Stimulated activated CD8-positive, alpha-beta memory T cell treated with anti-CD3 and anti-CD28 coated beads, Interleukin-4, amount 100 ng/mL, for 1 hour (primary cell): ENCODE results near the gene TBC1D24.
"Not testable (repeated sequence)": the region's sequence is repeated elsewhere in the genome, so short reads cannot be mapped to it uniquely, and the experiment has no call there.

Experiments
- DNase-seq, 2 donors: peaks; one replicate each; pipeline ENCODE4 v3.0.0-alpha.2; 2020; ENCODE audit warnings: low read depth in 2 of 2, low spot score in 1 of 2

The TBC1D24 gene

DNA sequence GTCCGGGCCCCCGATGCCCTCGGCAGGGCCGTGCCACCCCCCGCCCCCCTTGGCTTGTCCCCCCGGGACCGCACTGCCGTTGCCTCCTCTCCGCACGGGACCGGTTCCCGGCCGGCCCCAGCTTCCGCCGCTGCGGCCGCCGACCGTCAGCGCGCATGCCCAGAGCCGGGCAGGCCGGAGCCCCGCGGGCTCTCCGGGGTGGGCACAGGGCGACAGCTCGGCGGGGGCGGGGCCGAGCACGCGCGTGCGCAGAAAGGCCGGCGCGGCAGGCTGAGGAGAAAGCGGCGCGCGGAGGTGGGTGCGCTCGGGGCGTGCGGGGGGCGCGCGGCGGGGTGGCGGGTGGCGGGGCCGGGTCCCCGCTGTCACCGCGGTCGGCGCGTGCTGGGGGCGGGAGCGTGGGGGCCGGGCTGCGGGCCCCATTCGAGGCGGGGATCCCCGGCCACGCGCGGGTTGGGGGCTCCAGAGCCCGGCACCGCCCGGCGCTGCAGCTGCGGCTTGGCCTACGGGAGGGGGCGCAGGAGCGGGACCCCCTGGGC, at the start of gene TBC1D24:
Gene TBC1D24 (plus strand): TSS at position 251 of the 536 bp plus-strand sequence. CDS start 21,022 bp downstream, outside the sequence.
- DNase-seq, result peak; percentile 47 to 74

DNA sequence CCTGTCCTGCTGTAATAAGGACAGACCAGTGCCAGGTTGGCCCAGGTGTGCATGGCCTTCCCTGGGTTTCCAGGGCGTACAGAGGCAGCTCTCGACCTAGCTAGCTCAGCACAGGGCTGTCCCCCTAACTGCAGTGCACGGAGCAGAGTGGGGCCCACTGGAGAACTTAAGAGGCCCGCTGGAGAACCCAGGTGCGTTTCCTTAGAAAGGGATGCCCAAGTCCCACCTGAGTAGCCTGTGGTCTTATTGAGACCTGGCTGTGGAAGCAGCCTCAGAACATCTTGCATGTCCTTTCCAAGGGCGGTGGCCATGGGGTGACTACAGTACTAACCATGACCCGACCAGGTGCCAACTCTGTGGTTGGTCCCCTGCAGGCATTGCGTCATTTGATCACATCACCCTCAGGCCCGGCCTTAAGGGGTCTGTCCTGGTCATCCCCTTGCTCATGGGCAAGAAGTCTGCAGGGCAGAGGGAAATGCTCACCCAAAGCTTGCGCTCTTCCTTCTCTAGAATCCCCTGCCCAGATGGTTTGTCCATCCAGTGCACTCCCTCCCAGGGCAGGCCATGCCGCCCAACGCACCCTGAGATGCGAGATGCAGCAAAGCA, 49.0 kb upstream of the TBC1D24 start:
- no peak for DNase-seq

- DNase-seq, result no peak
These were observed 48.0 kb upstream of the TBC1D24 start for GRCh38 chr16:2426941-2427361.

DNA sequence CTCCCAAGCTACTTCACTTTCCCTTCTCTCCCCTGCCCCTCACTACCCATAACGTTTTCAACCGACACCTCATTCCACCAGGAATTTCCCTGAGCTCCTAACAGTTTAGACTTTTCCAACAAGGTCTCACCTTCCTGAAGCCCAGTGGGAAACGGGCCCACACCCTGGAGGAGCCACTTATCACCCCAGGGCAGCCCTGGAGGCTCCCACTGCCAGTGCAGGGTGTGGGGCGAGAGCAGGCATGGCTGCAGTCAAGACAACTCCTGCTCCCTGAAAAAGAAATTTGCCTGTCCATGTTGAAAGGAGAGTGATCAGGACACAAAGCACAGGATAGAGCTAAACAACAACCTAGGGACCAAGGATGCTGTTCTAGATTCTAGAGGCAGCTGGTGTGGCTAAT, 47.4 kb upstream of the TBC1D24 start:
- DNase-seq, result no peak

DNA sequence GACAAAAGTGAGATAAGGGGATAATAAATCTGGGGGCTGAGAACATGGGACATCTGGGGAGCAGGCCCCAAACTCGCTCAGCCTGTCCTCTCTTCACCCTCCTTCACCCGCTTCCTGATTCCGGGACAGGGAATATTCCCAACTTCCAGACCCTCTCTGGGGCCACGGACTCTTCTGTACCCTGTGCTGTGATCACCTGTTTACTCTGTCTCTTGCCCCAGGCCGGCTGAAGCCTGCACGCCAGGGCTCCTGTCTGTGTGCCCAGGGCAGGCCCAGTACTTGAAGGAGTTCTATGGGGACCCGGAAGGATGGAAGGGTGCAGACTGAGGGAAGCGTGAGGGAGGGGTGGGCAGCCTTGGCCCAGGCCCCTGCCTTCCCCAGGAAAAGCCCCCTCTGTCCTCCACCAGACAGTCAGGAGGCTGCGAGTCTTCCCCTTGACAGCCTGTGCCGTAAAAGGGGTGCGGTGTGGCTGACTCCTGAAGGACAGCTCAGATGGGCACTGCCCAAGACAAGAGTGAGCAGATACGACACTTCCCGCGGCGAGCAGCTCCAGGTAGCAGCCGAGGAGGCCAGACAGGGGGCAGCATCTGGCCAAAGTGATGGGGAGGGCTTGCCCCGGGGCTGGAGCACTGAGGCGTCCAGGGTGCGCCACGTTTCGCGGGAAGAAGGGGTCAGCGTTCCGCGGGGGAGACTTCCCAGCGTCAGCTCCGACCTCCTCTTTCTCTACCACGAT, 46.7 kb upstream of the TBC1D24 start:
- DNase-seq, result no peak

DNA sequence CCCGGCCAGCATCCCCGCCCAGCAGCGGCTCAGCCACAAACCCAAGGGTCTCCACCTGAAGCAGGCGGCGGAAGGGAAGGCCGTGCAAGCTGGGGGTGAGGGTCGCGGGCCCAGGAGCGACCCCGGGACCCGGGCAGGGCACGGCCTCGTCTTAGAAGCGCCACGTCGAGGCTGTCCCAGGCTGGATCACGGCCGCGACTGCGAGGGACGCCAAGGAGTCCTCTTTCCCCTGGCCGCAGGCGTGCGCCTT, 46.2 kb upstream of the TBC1D24 start:
- DNase-seq, result peak in 1 of 2 donors; percentile 8

DNA sequence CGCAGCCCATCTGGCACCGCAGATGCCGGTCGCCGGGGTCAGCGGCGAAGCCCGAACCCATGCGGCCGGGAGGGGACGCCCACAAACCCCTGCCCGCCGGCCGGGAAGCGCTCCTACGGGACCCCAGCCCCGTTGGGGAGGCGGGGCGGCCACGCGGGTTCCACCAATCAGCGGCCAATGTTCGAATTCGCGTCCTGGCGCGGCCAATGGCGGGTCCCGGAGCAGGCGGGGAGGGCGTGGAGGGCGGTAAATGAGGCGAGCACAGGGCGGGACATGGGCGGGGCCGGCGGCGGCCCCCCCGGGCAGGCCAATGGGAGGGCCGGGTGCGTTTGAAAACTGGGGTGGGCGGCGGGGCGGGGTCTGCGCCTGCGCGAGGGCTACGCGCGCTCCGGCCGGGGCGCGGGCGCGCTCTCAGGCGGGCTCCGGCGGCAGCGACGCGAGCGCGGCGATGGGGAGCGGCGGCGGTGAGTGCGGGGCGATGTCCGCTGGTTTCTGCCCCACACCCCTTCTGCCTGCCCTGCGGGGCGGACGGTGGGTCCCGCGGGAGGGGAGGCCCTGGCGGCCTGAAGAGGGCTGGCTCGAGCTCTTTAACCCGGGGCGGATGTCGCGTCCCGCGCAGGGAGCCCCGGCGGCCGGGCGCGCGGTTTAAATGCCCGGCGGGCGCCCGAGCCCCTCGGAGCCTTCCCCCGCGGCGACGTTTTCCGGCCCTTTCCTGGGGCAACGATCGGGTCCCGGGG, 45.7 kb upstream of the TBC1D24 start, which contains the start of gene CCNF:
Gene CCNF (plus strand): TSS at position 414 of the 737 bp plus-strand sequence. CDS start 35 bp downstream, at position 449.
- DNase-seq, result peak; percentile 95 to 96

GRCh38 chr16:2429771-2430663, 44.9 kb upstream of the TBC1D24 start:
- no peak for DNase-seq

DNA sequence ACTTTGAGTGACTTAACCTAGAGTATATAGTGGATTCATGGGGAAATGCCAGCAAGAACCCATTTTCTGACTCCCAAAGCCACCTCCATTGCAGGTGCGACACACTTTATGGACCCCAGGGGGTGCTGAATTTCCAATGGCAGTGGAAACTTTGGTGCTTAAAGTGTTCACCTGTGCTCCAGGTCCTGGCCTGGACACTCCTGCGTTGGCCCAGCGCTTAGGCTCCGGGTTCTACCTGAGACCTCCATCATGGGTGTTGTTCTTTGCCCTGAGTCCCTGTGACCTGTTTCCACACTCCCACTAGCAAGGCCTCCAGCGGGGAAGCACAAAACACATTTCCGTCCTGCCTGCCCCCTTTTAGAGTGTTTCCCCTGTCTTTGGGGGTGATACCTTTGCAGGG, 42.6 kb upstream of the TBC1D24 start:
- no peak for DNase-seq

GRCh38 chr16:2432801-2433505, 42.0 kb upstream of the TBC1D24 start:
- no peak for DNase-seq

DNA sequence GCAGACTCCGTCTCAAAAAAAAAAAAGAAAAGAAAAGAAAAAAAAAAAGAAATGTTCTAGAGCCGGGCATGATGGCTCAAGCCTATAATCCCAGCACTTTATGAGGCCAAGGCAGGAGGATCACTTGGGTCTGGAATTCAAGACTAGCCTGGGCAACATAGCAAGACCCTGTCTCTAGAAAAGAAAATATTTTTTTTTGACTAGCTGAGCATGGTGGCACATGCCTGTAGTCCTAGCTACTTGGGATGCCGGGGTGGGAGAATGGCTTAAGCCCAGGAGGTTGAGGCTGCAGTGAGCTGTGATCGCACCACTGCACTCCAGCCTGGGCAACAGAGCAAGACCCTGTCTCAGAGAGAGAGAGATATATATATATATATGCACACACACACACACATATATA, 39.7 kb upstream of the TBC1D24 start:
- not testable (repeated sequence) for DNase-seq

- no peak for DNase-seq
These were observed 38.8 kb upstream of the TBC1D24 start for GRCh38 chr16:2436110-2436509.

DNA sequence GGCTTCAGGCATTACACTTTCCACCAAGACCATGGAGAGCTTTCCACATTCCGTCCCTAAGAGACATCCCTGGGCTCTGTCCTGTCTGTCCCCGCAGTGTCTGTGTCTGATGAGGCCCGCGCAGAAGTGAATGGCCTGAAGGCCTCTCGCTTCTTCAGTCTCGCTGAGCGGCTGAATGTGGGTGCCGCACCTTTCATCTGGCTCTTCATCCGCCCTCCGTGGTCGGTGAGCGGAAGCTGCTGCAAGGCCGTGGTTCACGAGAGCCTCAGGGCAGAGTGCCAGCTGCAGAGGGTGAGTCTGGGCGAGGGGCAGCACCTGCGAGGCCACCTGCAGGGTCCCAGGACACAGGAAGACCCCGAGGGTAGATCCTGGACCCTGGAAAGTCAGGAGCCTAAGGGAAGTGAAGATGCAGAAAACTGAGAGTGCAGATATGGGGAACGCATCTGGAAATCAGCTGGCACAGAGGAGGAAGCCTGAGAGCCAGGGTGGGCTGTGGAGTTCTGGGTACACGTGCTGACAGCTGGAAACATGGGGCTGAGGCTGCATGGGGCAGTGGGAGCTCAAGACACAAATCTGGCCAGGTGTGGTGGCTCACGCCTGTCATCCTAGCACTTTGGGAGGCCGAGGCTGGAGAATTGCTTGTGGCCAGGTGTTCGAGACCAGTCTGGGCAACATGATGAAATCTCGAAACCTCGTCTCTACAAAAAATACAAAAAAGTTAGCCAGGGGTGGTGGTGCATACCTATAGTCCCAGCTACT, 37.7 kb upstream of the TBC1D24 start:
- no peak for DNase-seq

GRCh38 chr16:2438121-2438520, 36.8 kb upstream of the TBC1D24 start:
- no peak for DNase-seq

- DNase-seq, result no peak
These were observed 35.3 kb upstream of the TBC1D24 start for GRCh38 chr16:2439598-2439997.

DNA sequence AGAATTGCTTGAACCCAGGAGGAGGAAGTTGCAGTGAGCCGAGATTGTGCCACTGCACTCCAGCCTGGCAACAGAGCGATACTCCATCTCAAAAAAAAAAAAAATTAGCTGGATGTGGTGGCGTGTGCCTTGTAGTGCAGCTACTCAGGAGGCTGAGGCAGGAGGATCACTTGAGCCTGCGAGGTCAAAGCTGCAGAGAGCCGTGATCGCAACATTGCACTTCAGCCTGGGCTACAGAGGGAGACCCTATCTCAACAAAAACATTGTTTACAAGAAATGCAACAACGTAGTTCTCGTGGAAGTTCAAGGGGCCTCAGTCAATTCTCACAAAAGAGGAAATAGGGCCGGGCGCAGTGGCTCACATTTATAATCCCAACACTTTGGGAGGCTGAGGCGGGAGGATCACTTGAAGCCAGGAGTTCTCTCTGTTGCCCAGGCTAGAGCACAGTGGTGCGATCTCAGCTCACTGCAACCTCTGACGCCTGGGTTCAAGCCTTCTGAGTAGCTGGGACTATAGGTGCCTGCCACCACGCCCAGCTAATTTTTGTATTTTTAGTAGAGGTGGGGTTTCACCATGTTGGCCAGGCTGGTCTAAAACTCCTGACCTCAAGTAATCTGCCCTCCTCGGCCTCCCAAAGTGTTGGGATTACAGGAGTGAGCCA, 33.7 kb upstream of the TBC1D24 start:
- not testable (repeated sequence) for DNase-seq

DNA sequence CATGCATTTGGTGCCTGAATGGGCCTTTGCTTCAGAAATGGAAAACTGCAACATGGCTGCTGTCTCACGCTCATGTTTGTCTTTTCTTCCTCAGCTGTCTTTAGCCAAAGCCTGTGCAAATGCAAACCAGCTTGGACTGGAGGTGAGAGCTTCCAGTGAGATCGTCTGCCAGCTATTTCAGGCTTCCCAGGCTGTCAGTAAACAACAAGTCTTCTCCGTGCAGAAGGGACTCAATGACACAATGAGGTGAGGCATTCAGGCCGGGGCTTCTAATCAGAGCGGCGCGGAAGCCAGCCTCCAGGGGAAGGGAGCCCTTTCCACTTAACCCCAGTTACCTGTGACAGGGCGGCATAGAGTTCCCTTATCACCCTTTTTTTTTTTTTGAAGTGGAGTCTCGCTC, 31.4 kb upstream of the TBC1D24 start:
- no peak for DNase-seq

GRCh38 chr16:2447920-2448583, 26.9 kb upstream of the TBC1D24 start:
- DNase-seq, result no peak

DNA sequence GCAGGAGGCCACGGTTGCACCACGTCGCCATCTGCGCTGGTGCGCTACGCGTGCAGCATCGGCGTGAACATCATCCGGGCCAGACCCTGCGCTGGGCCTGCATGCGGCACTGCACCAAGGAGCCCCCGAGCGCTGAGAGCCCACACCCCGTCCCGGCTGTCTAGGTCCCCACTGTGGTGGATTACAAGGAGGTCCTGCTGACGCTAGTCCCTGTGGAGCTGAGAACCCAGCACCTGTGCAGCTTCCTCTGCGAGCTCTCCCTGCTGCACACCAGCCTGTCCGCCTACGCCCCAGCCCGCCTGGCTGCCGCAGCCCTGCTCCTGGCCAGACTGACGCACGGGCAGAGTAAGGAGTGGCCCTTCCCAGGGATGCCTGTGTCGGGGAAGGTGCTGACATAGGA, 25.8 kb upstream of the TBC1D24 start:
- DNase-seq, result no peak
